Bronchial smooth muscle cell (primary cell): ENCODE measurements around the gene TTLL8. TPM values are rescaled to one million over a fixed set of nuclear protein-coding genes. Genes with fewer than 3 reads are reported as not detected.

Experiments
- total RNA-seq: library from RNA; depleted of rRNA; stranded (reverse); fragments of >200 nt; gene quantifications from 2 replicates; pipeline ENCODE4 v1.2.1, GENCODE V29; 2014

Gene TTLL8
- total RNA-seq: not detected in 2 replicates

DNA sequence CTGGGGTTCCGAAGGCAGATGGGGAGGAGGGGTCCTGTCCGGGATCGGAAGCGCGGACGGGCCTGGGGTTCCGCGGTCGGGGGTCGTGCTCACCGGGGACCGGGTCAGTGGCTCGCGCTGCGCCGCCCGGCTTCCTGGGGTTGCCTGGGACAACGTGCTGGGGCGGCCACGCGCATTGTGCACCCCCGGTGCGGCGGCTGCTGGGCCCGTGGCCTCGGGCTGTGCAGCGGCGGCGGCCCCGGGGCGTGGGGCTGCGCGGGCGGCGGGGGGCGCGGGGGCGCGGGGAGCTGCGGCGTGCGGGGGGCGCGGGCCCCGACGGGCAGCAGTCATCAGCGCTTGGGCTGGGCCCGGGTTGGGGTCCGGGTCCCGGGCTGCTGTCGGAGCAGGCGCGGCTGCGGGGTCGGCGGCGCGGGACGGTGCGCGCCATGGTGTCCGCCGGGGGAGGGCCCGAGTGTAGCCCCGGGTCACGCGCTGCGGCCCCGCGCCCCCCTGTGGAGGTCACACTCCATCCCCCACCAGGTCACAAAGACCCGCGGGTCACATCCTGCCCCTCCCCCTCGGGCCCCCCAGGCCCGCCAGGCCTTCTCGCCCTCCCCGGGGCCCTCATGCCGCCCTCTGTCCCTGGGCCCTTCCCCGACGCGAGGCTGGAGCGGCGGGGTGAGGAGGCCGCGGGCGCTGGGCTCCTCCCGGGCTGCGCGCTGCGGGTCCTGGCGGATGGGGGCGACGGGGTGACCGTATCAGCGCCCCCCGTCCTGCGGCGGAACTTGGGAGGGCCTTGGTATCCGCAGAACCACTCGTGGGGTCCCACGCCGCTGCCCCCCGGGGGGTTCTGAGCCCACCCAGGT lies at the start of gene TTLL8:
TSS of gene TTLL8 (minus strand) at position 238 of the 845 bp plus-strand sequence.

DNA sequence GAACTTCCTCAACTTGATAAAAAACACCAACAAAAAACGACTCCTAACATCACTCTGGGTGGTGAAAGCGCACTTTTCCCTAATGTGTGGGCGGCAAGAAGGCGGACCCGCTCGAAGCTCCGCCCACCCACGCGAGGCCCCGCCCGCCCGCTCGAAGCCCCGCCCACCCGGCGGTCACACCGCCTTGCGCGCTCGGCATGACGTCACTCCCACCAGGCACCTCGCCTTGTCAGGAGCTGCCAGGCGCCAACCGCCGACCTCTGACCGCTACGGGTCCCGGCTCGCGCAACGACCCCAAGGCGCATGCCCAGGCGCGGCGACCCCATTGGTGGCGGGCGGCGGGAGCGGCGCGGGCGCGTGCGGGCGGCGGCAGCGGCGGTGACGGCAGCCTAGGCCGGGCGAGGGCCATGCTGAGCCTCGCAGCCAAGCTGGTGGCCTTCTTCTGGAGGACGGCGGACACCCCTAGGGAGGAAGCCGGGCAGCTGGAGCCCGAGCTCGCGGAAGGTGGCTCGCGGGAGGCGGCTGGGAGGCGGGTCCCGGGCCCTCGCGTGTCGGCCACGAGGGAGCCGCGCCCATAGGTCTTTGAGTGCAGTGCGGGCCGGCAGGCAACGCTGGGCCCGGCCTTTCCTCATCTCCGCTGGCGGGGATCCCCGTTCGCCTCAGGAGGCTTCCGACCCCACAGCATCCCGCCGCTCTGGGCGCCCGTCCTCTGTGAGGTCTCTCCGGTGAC lies 31.7 kb upstream of the TTLL8 start, which contains the start of gene MOV10L1:
TSS of gene MOV10L1 (plus strand) at position 325 of the 730 bp plus-strand sequence. CDS start at position 408, 83 bp downstream.

DNA sequence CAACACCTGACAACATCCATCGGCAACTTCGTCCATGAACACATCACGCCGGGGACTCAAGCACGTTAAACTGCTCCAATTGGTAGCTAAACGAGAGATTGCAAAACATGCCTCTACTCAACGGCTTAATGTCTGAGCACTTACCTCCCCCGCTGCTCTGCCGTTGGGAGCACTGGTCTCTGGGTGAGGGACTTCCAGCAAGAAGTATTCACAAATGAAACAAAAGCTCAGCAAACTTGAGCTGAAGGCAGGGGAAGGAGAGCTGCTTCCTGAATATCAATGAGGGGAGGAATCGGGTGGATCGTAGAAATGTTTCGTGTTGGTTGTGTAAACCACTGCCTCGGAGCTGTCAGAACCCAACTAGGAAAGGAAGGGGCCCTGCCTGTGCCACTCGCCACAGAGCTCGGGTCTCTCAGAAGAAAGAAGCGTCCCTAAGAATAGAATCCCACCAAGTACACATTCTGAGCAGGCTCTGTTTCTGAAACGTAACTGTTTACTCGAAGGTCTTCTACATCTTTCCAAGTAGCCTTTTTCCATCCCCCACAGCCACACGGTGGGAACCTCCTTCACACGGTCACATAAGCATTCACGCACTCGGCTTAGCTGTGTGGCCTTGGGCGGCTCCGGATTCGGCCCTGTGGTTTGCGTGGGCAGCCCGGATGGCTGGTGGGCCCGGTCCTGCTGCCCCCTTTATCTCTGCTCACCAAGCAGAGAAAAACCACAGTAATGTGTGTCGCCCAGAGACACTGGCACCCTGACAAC lies 27.3 kb upstream of the TTLL8 start, which contains the start of gene MLC1:
TSS of gene MLC1 (minus strand) at position 216 of the 762 bp plus-strand sequence. CDS start 524 bp downstream, outside the sequence.

GRCh38 chr22:50012211-50013181 lies 45.6 kb downstream of the TTLL8 start, which contains the start of gene IL17REL:
IL17REL (minus strand) TSS chr22:50012765; CDS start chr22:50012646, 119 bp downstream.

Other genes with a start within 250 kb of the TTLL8 start
- 17.2 and 20.3 TPM in 2 replicates for gene BRD1, start 230.4 kb downstream of the TTLL8 start, total RNA-seq
- gene ZBED4, start 204.5 kb downstream of the TTLL8 start, total RNA-seq: 3.8 and 4.2 TPM in 2 replicates
- gene ALG12, start 139.9 kb downstream of the TTLL8 start, total RNA-seq: 10.6 and 16.8 TPM in 2 replicates
- 69.5 and 72.1 TPM in 2 replicates for gene CRELD2, start 139.7 kb downstream of the TTLL8 start, total RNA-seq
- gene PIM3, start 97.5 kb downstream of the TTLL8 start, total RNA-seq: 18.0 and 24.2 TPM in 2 replicates
- not detected in 2 replicates for gene IL17REL, start 45.5 kb downstream of the TTLL8 start, total RNA-seq
- gene MLC1, start 27.1 kb upstream of the TTLL8 start, total RNA-seq: not detected in 2 replicates
- gene MOV10L1, start 31.7 kb upstream of the TTLL8 start, total RNA-seq: 1.1 and 1.5 TPM in 2 replicates
- 0.16 and 0.52 TPM in 2 replicates for gene PANX2, start 112.4 kb upstream of the TTLL8 start, total RNA-seq
- gene TRABD, start 127.6 kb upstream of the TTLL8 start, total RNA-seq: 15.3 and 20.3 TPM in 2 replicates
- gene SELENOO, start 142.7 kb upstream of the TTLL8 start, total RNA-seq: 18.0 and 23.0 TPM in 2 replicates
- 24.7 and 29.6 TPM in 2 replicates for gene TUBGCP6, start 186.7 kb upstream of the TTLL8 start, total RNA-seq
- 25.7 and 37.8 TPM in 2 replicates for gene HDAC10, start 193.0 kb upstream of the TTLL8 start, total RNA-seq
- gene MAPK12, start 203.4 kb upstream of the TTLL8 start, total RNA-seq: 26.0 and 26.6 TPM in 2 replicates
- 9.9 and 11.1 TPM in 2 replicates for gene MAPK11, start 212.1 kb upstream of the TTLL8 start, total RNA-seq
- gene PLXNB2, start 249.3 kb upstream of the TTLL8 start, total RNA-seq: 127 and 183 TPM in 2 replicates